ENCODE data around the gene GABRE. TPM values are rescaled to one million over a fixed set of nuclear protein-coding genes. Genes with fewer than 3 reads are reported as not detected.

GABRE gene
- polyA plus RNA-seq, 1 donor from 2014 or later = 0.10 TPM

DNA sequence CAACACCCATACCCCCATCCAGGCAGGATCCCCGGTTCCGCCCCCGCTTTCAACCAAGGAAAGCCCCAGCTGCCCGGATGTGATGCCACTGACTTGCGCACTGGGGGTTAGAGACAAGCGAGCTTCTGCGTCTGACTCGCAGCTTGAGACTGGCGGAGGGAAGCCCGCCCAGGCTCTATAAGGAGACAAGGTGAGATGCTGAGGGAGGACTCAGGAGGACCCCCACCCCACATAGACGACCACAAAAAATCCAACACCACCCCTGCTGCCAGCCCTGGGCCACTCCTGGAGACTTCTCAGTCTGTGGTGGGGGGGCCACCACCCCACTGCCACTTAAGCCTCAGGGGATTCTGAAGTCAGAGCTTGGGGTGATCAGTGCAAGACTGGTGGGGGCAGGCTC lies 61.7 kb downstream of the GABRE start, which contains the start of gene MAGEA4:
Gene MAGEA4, plus strand, starts transcription at position 110 of the 400 bp plus-strand sequence. CDS start 10,776 bp downstream, outside the sequence.
- no peak within 1 kb of the TSS for H3K9ac ChIP-seq (ENCODE audit: low read length)
- no peak for TF ChIP-seq POLR2AphosphoS5 (IDR thresholded peaks at IDR 0.05)
- TF ChIP-seq EZH2 (IDR thresholded peaks at IDR 0.05; ENCODE audit: borderline replicate concordance, insufficient read depth, low read length, poor library complexity, severe bottlenecking) = no peak
- no peak for TF ChIP-seq CTCF (IDR thresholded peaks at IDR 0.05; ENCODE audit: poor library complexity, severe bottlenecking)
- TF ChIP-seq EP300 (conservative IDR thresholded peaks at IDR 0.05; ENCODE audit: poor library complexity, severe bottlenecking) = no peak
- TF ChIP-seq RAD21 (conservative IDR thresholded peaks at IDR 0.05) = no peak
- TF ChIP-seq TAF1 (IDR thresholded peaks at IDR 0.05; ENCODE audit: low read depth) = no peak
- TF ChIP-seq MXI1 (conservative IDR thresholded peaks at IDR 0.05; ENCODE audit: poor library complexity, severe bottlenecking) = no peak
- no peak for TF ChIP-seq SMC3 (conservative IDR thresholded peaks at IDR 0.05; ENCODE audit: poor library complexity)
- TF ChIP-seq, protein P1, sequence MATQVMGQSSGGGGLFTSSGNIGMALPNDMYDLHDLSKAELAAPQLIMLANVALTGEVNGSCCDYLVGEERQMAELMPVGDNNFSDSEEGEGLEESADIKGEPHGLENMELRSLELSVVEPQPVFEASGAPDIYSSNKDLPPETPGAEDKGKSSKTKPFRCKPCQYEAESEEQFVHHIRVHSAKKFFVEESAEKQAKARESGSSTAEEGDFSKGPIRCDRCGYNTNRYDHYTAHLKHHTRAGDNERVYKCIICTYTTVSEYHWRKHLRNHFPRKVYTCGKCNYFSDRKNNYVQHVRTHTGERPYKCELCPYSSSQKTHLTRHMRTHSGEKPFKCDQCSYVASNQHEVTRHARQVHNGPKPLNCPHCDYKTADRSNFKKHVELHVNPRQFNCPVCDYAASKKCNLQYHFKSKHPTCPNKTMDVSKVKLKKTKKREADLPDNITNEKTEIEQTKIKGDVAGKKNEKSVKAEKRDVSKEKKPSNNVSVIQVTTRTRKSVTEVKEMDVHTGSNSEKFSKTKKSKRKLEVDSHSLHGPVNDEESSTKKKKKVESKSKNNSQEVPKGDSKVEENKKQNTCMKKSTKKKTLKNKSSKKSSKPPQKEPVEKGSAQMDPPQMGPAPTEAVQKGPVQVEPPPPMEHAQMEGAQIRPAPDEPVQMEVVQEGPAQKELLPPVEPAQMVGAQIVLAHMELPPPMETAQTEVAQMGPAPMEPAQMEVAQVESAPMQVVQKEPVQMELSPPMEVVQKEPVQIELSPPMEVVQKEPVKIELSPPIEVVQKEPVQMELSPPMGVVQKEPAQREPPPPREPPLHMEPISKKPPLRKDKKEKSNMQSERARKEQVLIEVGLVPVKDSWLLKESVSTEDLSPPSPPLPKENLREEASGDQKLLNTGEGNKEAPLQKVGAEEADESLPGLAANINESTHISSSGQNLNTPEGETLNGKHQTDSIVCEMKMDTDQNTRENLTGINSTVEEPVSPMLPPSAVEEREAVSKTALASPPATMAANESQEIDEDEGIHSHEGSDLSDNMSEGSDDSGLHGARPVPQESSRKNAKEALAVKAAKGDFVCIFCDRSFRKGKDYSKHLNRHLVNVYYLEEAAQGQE (IDR thresholded peaks at IDR 0.05; ENCODE audit: borderline replicate concordance) = no peak

GRCh38 chrX:151912221-151912620 lies 62.3 kb downstream of the GABRE start:
- Histone ChIP-seq H3K9ac (ENCODE audit: low read length) (no peak overlapping the region), H3K9me3 (ENCODE audit: low read length) (no peaks in the 10 kb centered on the region), H3K9me2 (ENCODE audit: insufficient read depth, low read length) (no peaks in the 10 kb centered on the region), H3K4me3 (ENCODE audit: low read length) (no peak overlapping the region), H3K27ac (ENCODE audit: low read length) (no peak overlapping the region), H3K79me2 (replicated peaks; ENCODE audit: insufficient read depth, low read length) (no peaks in the 10 kb centered on the region), H3K4me2 (ENCODE audit: low read length) (no peak overlapping the region), H4K20me1 (ENCODE audit: insufficient read depth) (no peaks in the 10 kb centered on the region), H3K36me3 (ENCODE audit: insufficient read depth, low read length) (no peaks in the 10 kb centered on the region), H2AFZ (ENCODE audit: low read depth, low read length) (no peak overlapping the region), H3F3A (ENCODE audit: insufficient read depth, low read length, poor library complexity, severe bottlenecking) (no peaks in the 10 kb centered on the region), H3K27me3 (ENCODE audit: insufficient read depth, low read depth, low read length) (no peaks in the 10 kb centered on the region)
- TF ChIP-seq CTCF (IDR thresholded peaks at IDR 0.05; ENCODE audit: poor library complexity, severe bottlenecking) = no peak
- no peak for TF ChIP-seq TAF1 (IDR thresholded peaks at IDR 0.05; ENCODE audit: low read depth)
- no peak for TF ChIP-seq POLR2AphosphoS5 (IDR thresholded peaks at IDR 0.05)
- no peak for TF ChIP-seq RAD21 (conservative IDR thresholded peaks at IDR 0.05)

More for the DNA sequence above, 61.7 kb downstream of the GABRE start, which contains the start of gene MAGEA4:
- H3F3A ChIP-seq (ENCODE audit: insufficient read depth, low read length, poor library complexity, severe bottlenecking) = no peaks in the 10 kb centered on the region
- no peaks in the 10 kb centered on the region for H3K9me3 ChIP-seq (ENCODE audit: low read length)
- H3K36me3 ChIP-seq (ENCODE audit: insufficient read depth, low read length) = no peaks in the 10 kb centered on the region
- no peaks in the 10 kb centered on the region for H3K27me3 ChIP-seq (ENCODE audit: insufficient read depth, low read depth, low read length)
- no peak within 1 kb of the TSS for H3K4me2 ChIP-seq (ENCODE audit: low read length)
- no peaks in the 10 kb centered on the region for H3K79me2 ChIP-seq (replicated peaks; ENCODE audit: insufficient read depth, low read length)
- no peak within 1 kb of the TSS for H2AFZ ChIP-seq (ENCODE audit: low read depth, low read length)
- H3K27ac ChIP-seq (ENCODE audit: low read length) = no peak within 1 kb of the TSS
- no peaks in the 10 kb centered on the region for H4K20me1 ChIP-seq (ENCODE audit: insufficient read depth)
- no peak within 1 kb of the TSS for H3K4me3 ChIP-seq (ENCODE audit: low read length)
- no peaks in the 10 kb centered on the region for H3K9me2 ChIP-seq (ENCODE audit: insufficient read depth, low read length)

Data from neural cell (in vitro differentiated cells).